OCI-M2 (cell line): ENCODE data around the gene CPLANE1.
"Not testable (repeated sequence)": the region's sequence is repeated elsewhere in the genome, so short reads cannot be mapped to it uniquely, and the experiment has no call there.

Experiments
- DNase-seq: peaks from one replicate; lab custom pipeline; 2025; ENCODE audit not compliant: unreplicated experiment; lab: John Stamatoyannopoulos, UW

The CPLANE1 gene

GRCh38 chr5:37208883-37209797, 40.0 kb downstream of the CPLANE1 start:
- no peak for DNase-seq

- DNase-seq = no peak
These were observed 41.4 kb downstream of the CPLANE1 start for GRCh38 chr5:37207802-37208201.

DNA sequence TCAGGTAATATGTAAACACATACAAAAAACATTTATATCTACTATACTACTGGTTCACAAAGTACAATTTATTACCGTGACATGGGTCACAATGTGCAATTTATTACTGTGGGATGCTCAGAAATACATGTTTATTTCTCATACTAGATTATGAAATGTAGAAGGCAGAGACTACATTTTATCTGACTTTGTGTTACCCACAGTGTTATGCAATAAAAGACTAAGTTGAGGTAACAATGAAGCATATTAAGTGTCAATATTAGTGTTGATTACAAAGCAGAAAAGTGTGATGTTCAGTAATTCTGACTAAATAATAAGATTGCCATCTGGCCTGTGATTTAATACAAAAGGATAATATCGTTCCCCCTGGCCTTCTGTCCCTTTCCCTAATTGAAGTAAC, 42.4 kb downstream of the CPLANE1 start:
- DNase-seq = no peak

- no peak for DNase-seq
These were observed 50.3 kb downstream of the CPLANE1 start for GRCh38 chr5:37198842-37199241.

DNA sequence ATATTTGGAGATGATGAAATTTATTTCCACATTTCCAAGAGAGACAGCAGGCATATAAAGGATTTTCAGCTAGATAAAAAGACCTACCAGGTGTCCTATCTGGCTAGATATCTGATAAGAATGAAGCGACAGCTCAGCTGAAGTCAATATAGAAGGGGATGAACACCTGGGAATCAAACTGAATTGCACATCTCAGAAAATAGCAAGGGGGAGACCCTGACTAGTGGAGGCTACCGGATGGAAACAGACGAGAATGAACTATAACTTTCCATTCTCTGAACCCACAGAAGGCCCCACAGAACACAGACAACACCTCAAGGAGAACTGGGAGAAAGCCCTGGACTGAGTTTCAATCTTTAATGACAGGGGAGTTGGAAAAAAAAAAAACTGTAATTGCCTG, 51.1 kb downstream of the CPLANE1 start:
- DNase-seq = no peak

- no peak for DNase-seq
These were observed 51.7 kb downstream of the CPLANE1 start for GRCh38 chr5:37197340-37198050.

DNA sequence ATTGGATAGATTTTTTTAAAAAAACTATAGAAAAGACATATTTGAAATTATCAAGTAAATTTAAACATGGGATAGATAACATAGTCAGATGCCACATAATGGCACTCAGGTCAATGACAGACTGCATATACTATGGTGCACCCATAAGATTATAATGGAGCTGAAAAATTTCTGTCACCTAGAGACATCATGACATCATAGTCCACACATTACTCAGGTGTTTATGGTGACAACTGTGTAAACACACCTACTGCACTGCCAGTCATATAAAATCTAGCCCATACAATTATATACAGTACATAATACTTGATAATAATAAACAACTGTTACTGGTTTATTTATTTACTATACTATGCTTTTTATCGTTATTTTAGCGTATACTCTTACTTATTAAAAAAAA, 58.6 kb downstream of the CPLANE1 start:
- DNase-seq = no peak

GRCh38 chr5:37189355-37189754, 59.8 kb downstream of the CPLANE1 start:
- no peak for DNase-seq

DNA sequence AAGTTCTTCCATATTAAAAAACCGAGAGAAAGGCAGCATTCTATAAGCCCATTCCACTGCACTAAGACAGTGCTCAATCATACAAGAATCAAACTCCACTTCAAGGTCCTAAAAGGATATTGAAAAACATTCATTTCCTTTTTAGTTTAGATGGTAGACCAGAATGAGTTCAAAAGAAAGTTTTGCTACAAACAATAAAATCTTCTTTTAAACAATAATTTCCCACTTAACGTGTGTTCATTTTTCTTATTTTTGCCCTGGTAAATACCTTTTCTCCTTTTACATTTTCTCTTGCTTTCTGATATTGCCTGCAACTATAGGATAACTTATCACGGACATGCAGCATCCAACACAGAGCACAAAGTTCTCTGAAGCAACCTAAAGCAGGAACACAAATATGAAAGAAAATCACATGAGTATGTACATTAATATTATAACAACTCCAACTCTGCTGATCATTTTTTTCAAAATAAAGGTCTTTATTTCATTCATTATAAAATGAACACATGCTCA, 61.7 kb downstream of the CPLANE1 start:
- DNase-seq = no peak

DNA sequence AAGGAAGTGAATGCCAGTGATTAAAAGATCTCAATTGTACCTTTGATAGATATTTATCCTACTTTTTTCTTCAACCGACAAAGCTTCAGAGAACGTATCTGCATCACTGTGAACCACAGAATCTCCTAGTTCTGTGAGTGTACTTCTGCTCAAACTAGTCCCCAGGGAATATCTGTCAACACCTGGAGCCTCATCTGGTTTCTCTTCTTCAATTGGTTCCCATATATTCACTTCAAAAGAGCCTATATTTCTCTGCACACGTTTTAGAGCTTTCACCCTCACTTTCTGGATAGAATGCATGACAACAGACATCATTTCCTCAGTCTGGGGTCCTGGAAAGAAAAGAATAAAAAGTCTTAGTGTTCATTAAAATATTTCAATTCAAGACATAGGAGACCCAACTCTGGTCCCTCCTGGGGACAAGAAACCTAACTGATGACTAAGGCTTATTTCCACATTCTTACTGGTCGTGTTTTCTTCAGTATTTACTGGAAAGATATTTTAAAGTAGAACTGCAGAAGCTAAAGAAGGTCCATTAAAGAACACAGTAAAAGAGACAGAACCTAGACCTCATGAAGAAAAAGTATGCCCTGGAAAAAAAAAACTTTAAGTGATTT, 64.3 kb downstream of the CPLANE1 start:
- no peak for DNase-seq

DNA sequence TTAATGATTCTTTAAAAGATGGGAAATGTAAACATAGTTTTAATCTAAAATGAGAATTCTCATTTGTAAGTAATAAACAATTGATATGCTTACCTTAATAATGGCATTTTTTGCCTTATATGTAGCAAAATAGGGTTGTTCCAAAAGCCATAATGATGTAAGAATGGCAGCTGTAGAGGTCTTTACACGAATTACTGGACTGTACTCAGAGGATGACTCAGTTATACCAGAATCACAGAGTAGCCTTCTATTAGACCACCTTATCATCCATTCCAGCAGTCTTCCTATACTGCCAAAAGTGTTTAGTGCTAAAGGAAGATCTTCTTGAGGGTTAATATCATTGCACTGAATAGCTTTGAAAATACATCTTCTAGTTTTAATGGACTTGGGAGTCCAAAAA, 66.5 kb downstream of the CPLANE1 start:
- no peak for DNase-seq

DNA sequence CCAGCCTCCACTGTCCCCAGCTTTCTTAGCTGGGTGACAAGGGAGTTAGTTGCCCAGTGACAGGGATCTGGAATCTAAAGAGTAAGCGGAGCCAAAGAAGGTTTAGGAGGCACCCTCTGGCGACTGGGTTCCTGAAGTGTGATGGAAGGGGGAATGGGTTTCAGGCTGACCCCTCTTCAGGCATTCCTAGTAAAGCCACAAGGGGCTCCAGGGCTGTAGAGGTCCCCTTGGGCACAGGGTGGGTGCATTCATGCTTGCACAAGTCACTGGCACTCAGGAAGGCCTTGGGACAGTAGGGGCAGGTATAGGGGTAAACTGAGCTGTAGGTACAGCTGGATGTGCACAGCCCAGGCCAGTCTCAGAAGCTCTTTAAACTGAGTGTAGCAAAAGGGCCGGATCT, 74.2 kb downstream of the CPLANE1 start:
- no peak for DNase-seq

DNA sequence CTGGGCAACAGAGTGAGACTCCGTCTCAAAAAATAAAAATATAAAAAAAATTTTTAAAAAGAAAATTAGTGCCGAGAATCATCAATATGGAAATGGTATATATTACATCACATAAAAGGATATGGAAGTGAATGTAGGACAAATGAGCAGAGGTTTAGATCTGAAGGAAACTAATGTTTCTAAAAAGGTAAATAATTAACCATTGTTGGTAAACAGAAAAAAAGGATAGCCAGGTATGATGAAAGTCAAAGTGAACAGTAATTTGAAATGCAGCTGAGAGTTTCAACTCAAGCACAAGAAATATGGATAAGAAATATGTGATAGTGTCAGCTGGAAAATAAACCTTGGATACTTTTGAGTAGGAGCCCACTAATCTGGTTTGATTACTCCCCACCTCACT, 76.2 kb downstream of the CPLANE1 start:
- DNase-seq = no peak

DNA sequence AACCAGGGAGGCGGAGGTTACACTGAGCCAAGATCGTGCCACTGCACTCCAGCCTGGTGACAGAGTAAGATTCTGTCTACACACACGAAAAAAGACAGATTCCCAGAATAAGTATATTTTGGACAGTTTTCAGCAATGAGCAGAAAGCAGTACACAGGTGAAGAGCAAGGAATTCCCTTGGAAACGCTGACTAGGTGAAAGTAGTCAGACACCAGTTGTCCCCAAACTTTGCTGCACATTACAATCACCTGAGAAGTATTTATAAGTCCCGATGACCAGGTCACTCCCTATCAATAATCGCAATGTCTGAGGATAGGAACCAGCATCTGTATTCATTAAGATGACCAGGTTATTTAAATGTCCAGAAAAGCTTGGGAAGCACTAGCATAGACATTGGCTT, 78.3 kb downstream of the CPLANE1 start:
- no peak for DNase-seq

- DNase-seq = no peak
These were observed 83.0 kb downstream of the CPLANE1 start for GRCh38 chr5:37166197-37166596.

DNA sequence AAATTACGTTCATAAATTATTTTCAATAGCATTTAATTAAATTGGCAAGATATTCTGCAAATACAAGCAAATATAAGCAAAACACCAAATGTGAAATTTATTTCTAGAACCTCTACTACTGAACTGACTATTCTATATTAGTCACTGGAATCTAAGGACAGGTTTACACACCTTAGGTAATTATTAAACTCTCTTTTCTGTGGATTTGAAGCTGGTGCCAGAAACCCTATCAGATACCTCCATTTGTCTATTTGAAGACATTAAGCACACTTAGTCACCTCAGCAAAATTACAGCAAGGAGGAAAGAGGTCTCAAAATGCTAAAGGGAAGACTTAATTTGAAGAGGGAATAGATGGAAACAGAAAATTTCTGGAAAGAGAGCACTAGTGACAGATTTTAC, 83.4 kb downstream of the CPLANE1 start:
- no peak for DNase-seq

GRCh38 chr5:37153661-37154060, 95.5 kb downstream of the CPLANE1 start:
- no peak for DNase-seq

GRCh38 chr5:37146896-37147295, 102.3 kb downstream of the CPLANE1 start:
- no peak for DNase-seq

DNA sequence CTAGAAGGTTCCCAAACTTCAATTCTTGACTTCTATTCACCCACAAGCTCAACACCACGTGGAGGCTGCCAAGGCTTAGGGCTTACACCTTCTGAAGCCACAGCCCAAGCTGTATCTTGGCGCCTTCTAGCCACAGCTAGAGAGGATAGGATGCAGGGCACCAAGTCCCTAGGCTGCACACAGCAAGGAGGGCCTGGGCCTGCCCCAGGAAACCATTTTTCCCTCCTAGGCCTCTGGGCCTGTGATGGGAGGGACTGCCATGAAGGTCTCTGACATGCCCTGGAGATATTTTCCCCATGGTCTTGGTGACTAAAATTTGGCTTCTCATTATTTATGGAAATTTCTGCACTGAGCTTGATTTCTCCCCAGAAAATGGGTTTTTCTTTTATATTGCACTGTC, 112.5 kb downstream of the CPLANE1 start:
- DNase-seq = no peak

GRCh38 chr5:37135312-37135711, 113.9 kb downstream of the CPLANE1 start:
- DNase-seq = not testable (repeated sequence)

- DNase-seq = no peak
These were observed 115.2 kb downstream of the CPLANE1 start for GRCh38 chr5:37133939-37134338.

GRCh38 chr5:37132646-37133045, 116.5 kb downstream of the CPLANE1 start:
- no peak for DNase-seq
